BLaER1 treated with 17β-estradiol and CSF1 and Interleukin-3, amounts not matched to agents 10 nM and 100 nM (cell line): ENCODE measurements around the gene GIGYF1.

Source experiments
- H3K27ac ChIP-seq, 11 experiments: shearing (Covaris generic); formaldehyde crosslinking; 2 replicates each; pipeline ENCODE4 v1.8.1; 2022
- H3K27me3 ChIP-seq, 11 experiments: shearing (Covaris generic); formaldehyde crosslinking; 2 replicates each; pipeline ENCODE4 v1.8.1; 2022
- H3K36me3 ChIP-seq, 11 experiments: shearing (Covaris generic); formaldehyde crosslinking; 2 replicates each; pipeline ENCODE4 v1.8.1; 2022
- H3K4me1 ChIP-seq, 10 experiments: shearing (Covaris generic); formaldehyde crosslinking; 2 replicates each; pipeline ENCODE4 v1.8.1; 2022
- H3K4me2 ChIP-seq, 11 experiments: shearing (Covaris generic); formaldehyde crosslinking; 2 replicates each; pipeline ENCODE4 v1.8.1; 2022
- H3K4me3 ChIP-seq, 10 experiments: shearing (Covaris generic); formaldehyde crosslinking; 2 replicates each; pipeline ENCODE4 v1.8.1; 2022
- H3K9ac ChIP-seq, 11 experiments: shearing (Covaris generic); formaldehyde crosslinking; 2 replicates each; pipeline ENCODE4 v1.8.1; 2022
- H3K9me3 ChIP-seq, 11 experiments: shearing (Covaris generic); formaldehyde crosslinking; replicated peaks in 1 of 11; 2 replicates each; pipeline ENCODE4 v1.8.1; 2022
- H4K20me1 ChIP-seq, 11 experiments: shearing (Covaris generic); formaldehyde crosslinking; 2 replicates each; pipeline ENCODE4 v1.8.1; 2022
- Cebpa-rat ChIP-seq, 11 experiments: shearing (Covaris generic); IDR thresholded peaks; 2 replicates each; pipeline ENCODE4 v1.8.1; 2022

Gene GIGYF1

GRCh38 chr7:100682991-100683658, 10.9 kb downstream of the GIGYF1 start:
- Histone ChIP-seq H3K9me3 (no peaks in the 10 kb centered on the region), H3K36me3 (peaks cover 97 to 100% (median 99%) of the 10 kb centered on the region in 11 experiments), H4K20me1 (peaks cover 87 to 100% (median 95%) of the 10 kb centered on the region in 11 experiments), H3K9ac (no peak overlapping the region), H3K27ac (no peak overlapping the region), H3K4me1 (peaks cover 0 to 44% (median 12%) of the 10 kb centered on the region in 10 experiments; a peak in 14 of 20 replicates), H3K4me2 (no peak overlapping the region), H3K4me3 (no peak overlapping the region), H3K27me3 (no peaks in the 10 kb centered on the region)
- TF ChIP-seq Cebpa-rat (IDR thresholded peaks at IDR 0.05) = no peak

GRCh38 chr7:100682228-100682741, 11.8 kb downstream of the GIGYF1 start:
- H3K27me3 ChIP-seq = no peaks in the 10 kb centered on the region
- H3K4me1 ChIP-seq = peaks cover 5 to 46% (median 18%) of the 10 kb centered on the region in 10 experiments; a peak in 19 of 20 replicates
- no peak overlapping the region for H3K4me3 ChIP-seq
- H3K4me2 ChIP-seq = no peak overlapping the region
- no peak overlapping the region for H3K9ac ChIP-seq
- peaks cover 98 to 100% (median 100%) of the 10 kb centered on the region in 11 experiments for H3K36me3 ChIP-seq
- H4K20me1 ChIP-seq = peaks cover 89 to 100% (median 96%) of the 10 kb centered on the region in 11 experiments
- no peak for TF ChIP-seq Cebpa-rat (IDR thresholded peaks at IDR 0.05)
- no peaks in the 10 kb centered on the region for H3K9me3 ChIP-seq
- H3K27ac ChIP-seq = no peak overlapping the region

- no peaks in the 10 kb centered on the region for H3K9me3 ChIP-seq
- TF ChIP-seq Cebpa-rat (IDR thresholded peaks at IDR 0.05) = no peak
- peaks cover 98 to 100% (median 100%) of the 10 kb centered on the region in 11 experiments for H3K36me3 ChIP-seq
- no peaks in the 10 kb centered on the region for H3K27me3 ChIP-seq
- H3K4me3 ChIP-seq = no peak overlapping the region
- no peak overlapping the region for H3K27ac ChIP-seq
- H4K20me1 ChIP-seq = peaks cover 89 to 100% (median 96%) of the 10 kb centered on the region in 11 experiments
- H3K9ac ChIP-seq = no peak overlapping the region
- H3K4me2 ChIP-seq = no peak overlapping the region
- peaks cover 7 to 52% (median 25%) of the 10 kb centered on the region in 10 experiments; a peak in 19 of 20 replicates for H3K4me1 ChIP-seq
Measured at GRCh38 chr7:100681491-100682227, 12.4 kb downstream of the GIGYF1 start.

GRCh38 chr7:100680576-100681271, 13.3 kb downstream of the GIGYF1 start:
- peaks cover 93 to 95% (median 95%) of the 10 kb centered on the region in 11 experiments for H3K36me3 ChIP-seq
- H3K27ac ChIP-seq = peak overlapping the region in 2 of 11 experiments; percentile 7 to 21; a peak in 1 of 22 replicates
- no peak for TF ChIP-seq Cebpa-rat (IDR thresholded peaks at IDR 0.05)
- no peak overlapping the region for H3K4me2 ChIP-seq
- H3K9me3 ChIP-seq = no peaks in the 10 kb centered on the region
- peaks cover 88 to 99% (median 95%) of the 10 kb centered on the region in 11 experiments for H4K20me1 ChIP-seq
- H3K9ac ChIP-seq = 0 out of 22 replicates have a peak overlapping the region, but pooled peaks of 1 of the 11 experiments have one; percentile 1
- H3K4me3 ChIP-seq = no peak overlapping the region
- no peaks in the 10 kb centered on the region for H3K27me3 ChIP-seq
- peaks cover 7 to 56% (median 29%) of the 10 kb centered on the region in 10 experiments; a peak in 19 of 20 replicates for H3K4me1 ChIP-seq

GRCh38 chr7:100679927-100680575, 14.0 kb downstream of the GIGYF1 start:
- peak overlapping the region in 1 of 11 experiments; percentile 7; a peak in 1 of 22 replicates for H3K27ac ChIP-seq

GRCh38 chr7:100679129-100679926, 14.7 kb downstream of the GIGYF1 start:
- no peaks in the 10 kb centered on the region for H3K27me3 ChIP-seq
- peak overlapping the region in 1 of 11 experiments; percentile 38; a peak in 2 of 22 replicates for H3K27ac ChIP-seq
- peak overlapping the region in 5 of 11 experiments; percentile 2 to 90 (median 18); a peak in 4 of 22 replicates for H3K9ac ChIP-seq
- H3K9me3 ChIP-seq = no peaks in the 10 kb centered on the region
- peaks cover 87 to 98% (median 90%) of the 10 kb centered on the region in 11 experiments for H4K20me1 ChIP-seq
- TF ChIP-seq Cebpa-rat (IDR thresholded peaks at IDR 0.05) = no peak
- peaks cover 7 to 56% (median 29%) of the 10 kb centered on the region in 10 experiments; a peak in 19 of 20 replicates for H3K4me1 ChIP-seq
- no peak overlapping the region for H3K4me3 ChIP-seq
- H3K4me2 ChIP-seq = peak overlapping the region in 2 of 11 experiments; percentile 18 to 28; a peak in 1 of 22 replicates
- H3K36me3 ChIP-seq = peaks cover 79 to 81% (median 81%) of the 10 kb centered on the region in 11 experiments

More at GRCh38 chr7:100679927-100680575, 14.0 kb downstream of the GIGYF1 start:
- Histone ChIP-seq H3K9ac (0 out of 22 replicates have a peak overlapping the region, but pooled peaks of 2 of the 11 experiments have one; percentile 3 to 18), H3K4me3 (no peak overlapping the region), H3K4me1 (peaks cover 7 to 56% (median 29%) of the 10 kb centered on the region in 10 experiments; a peak in 19 of 20 replicates), H3K4me2 (peak overlapping the region in 2 of 11 experiments; percentile 18 to 28; a peak in 1 of 22 replicates), H3K9me3 (no peaks in the 10 kb centered on the region), H4K20me1 (peaks cover 87 to 98% (median 90%) of the 10 kb centered on the region in 11 experiments), H3K36me3 (peaks cover 86 to 88% (median 88%) of the 10 kb centered on the region in 11 experiments), H3K27me3 (no peaks in the 10 kb centered on the region)
- TF ChIP-seq Cebpa-rat (IDR thresholded peaks at IDR 0.05) = no peak

- H3K27ac ChIP-seq = peak overlapping the region in 5 of 11 experiments; percentile 2 to 93 (median 15); a peak in 3 of 22 replicates
- H3K27me3 ChIP-seq = no peaks in the 10 kb centered on the region
- no peak for TF ChIP-seq Cebpa-rat (IDR thresholded peaks at IDR 0.05)
- peaks cover 80 to 90% (median 84%) of the 10 kb centered on the region in 11 experiments for H4K20me1 ChIP-seq
- peak overlapping the region in 5 of 11 experiments; percentile 79 to 96 (median 85); a peak in 1 of 22 replicates for H3K4me2 ChIP-seq
- peaks cover 71 to 72% (median 72%) of the 10 kb centered on the region in 11 experiments for H3K36me3 ChIP-seq
- peak overlapping the region in 10 of 11 experiments; percentile 2 to 97 (median 90); a peak in 14 of 22 replicates for H3K9ac ChIP-seq
- peaks cover 7 to 56% (median 29%) of the 10 kb centered on the region in 10 experiments; a peak in 19 of 20 replicates for H3K4me1 ChIP-seq
- H3K4me3 ChIP-seq = no peak overlapping the region
- H3K9me3 ChIP-seq = no peaks in the 10 kb centered on the region
Measured at GRCh38 chr7:100678291-100678984, 15.6 kb downstream of the GIGYF1 start.
